Neural cell (in vitro differentiated cells): ENCODE results near the gene HOXC10. TPM values are rescaled to one million over a fixed set of nuclear protein-coding genes. Genes with fewer than 3 reads are reported as not detected.

Experiments used
- H2AFZ ChIP-seq: fragments of 200-600, 300-800 bp; sonication (generic), shearing (Covaris generic); 2 replicates; pipeline ENCODE4 v1.6.0; 2014; ENCODE audit warnings: low read depth, mild to moderate bottlenecking, antibody characterized with exemption, low read length, moderate library complexity
- H3F3A ChIP-seq: fragments of 200-600 bp; shearing (Covaris generic); 2 replicates; pipeline ENCODE4 v1.6.1; 2016; ENCODE audit warnings: mild to moderate bottlenecking, moderate library complexity, mixed read lengths, antibody characterized with exemption, low read length; ENCODE audit not compliant: insufficient read depth, poor library complexity, severe bottlenecking
- H3K27ac ChIP-seq: fragments of 200-600, 300-800 bp; sonication (generic), shearing (Covaris generic); 2 replicates; pipeline ENCODE4 v1.5.1; 2014; ENCODE audit warnings: mild to moderate bottlenecking, low read length, moderate library complexity
- H3K27me3 ChIP-seq: fragments of 300-800, 200-600 bp; sonication (generic), shearing (Covaris generic); 2 replicates; pipeline ENCODE4 v1.6.0; 2014; ENCODE audit warnings: mild to moderate bottlenecking, low read depth, low read length, moderate library complexity; ENCODE audit not compliant: insufficient read depth
- H3K36me3 ChIP-seq: fragments of 300-800, 200-600 bp; sonication (generic), shearing (Covaris generic); 2 replicates; pipeline ENCODE4 v1.5.1; 2014; ENCODE audit warnings: mild to moderate bottlenecking, antibody characterized with exemption, low read length, moderate library complexity; ENCODE audit not compliant: insufficient read depth
- H3K4me2 ChIP-seq: fragments of 300-800, 200-600 bp; sonication (generic), shearing (Covaris generic); 2 replicates; pipeline ENCODE4 v1.6.0; 2014; ENCODE audit warnings: mild to moderate bottlenecking, low read length
- H3K4me3 ChIP-seq: fragments of 300-800, 200-600 bp; sonication (generic), shearing (Covaris generic); 2 replicates; pipeline ENCODE4 v1.5.1; 2014; ENCODE audit warnings: mild to moderate bottlenecking, low read length, moderate library complexity
- H3K79me2 ChIP-seq: fragments of 200-600 bp; shearing (Covaris generic); replicated peaks from 2 replicates; pipeline ENCODE4 v1.6.0; 2014; ENCODE audit warnings: mild to moderate bottlenecking, low read length, moderate library complexity; ENCODE audit not compliant: insufficient read depth
- H3K9ac ChIP-seq: fragments of 300-800, 200-600 bp; sonication (generic), shearing (Covaris generic); 2 replicates; pipeline ENCODE4 v1.6.1; 2016; ENCODE audit warnings: mild to moderate bottlenecking, low read length, mixed read lengths
- H3K9me2 ChIP-seq: fragments of 200-600 bp; shearing (Covaris generic); 2 replicates; pipeline ENCODE4 v1.6.1; 2016; ENCODE audit warnings: mild to moderate bottlenecking, low read length, mixed read lengths; ENCODE audit not compliant: insufficient read depth
- H3K9me3 ChIP-seq: fragments of 200-600, 300-800 bp; sonication (generic), shearing (Covaris generic); 2 replicates; pipeline ENCODE4 v1.6.1; 2016; ENCODE audit warnings: mild to moderate bottlenecking, mixed run types, low read length, moderate library complexity, mixed read lengths
- H4K20me1 ChIP-seq: fragments of 200-600 bp; shearing (Covaris generic); 2 replicates; pipeline ENCODE4 v1.6.1; 2016; ENCODE audit warnings: mild to moderate bottlenecking, mixed run types; ENCODE audit not compliant: insufficient read depth
- EP300 ChIP-seq: fragments of 450-650 bp; conservative IDR thresholded peaks from 2 replicates; pipeline ENCODE4 v1.6.1; 2014; ENCODE audit warnings: antibody characterized with exemption, mild to moderate bottlenecking, moderate library complexity; ENCODE audit not compliant: poor library complexity, severe bottlenecking
- EZH2 ChIP-seq: fragments of 200-600, 300-800 bp; shearing (Covaris generic), sonication (generic); IDR thresholded peaks from 2 replicates; pipeline ENCODE4 v1.6.1; 2014; ENCODE audit warnings: antibody characterized with exemption, low read length, borderline replicate concordance, mild to moderate bottlenecking; ENCODE audit not compliant: insufficient read depth, poor library complexity, severe bottlenecking
- MXI1 ChIP-seq: fragments of 450-650 bp; conservative IDR thresholded peaks from 2 replicates; pipeline ENCODE4 v1.6.1; 2014; ENCODE audit warnings: antibody characterized with exemption, mild to moderate bottlenecking; ENCODE audit not compliant: poor library complexity, severe bottlenecking
- POLR2AphosphoS5 ChIP-seq: IDR thresholded peaks from 2 replicates; pipeline ENCODE4 v1.6.1; 2012
- RAD21 ChIP-seq: fragments of 450-650 bp; conservative IDR thresholded peaks from 2 replicates; pipeline ENCODE4 v1.6.1; 2014; ENCODE audit warnings: antibody characterized with exemption, mild to moderate bottlenecking, moderate library complexity
- SMC3 ChIP-seq: fragments of 450-650 bp; conservative IDR thresholded peaks from 2 replicates; pipeline ENCODE4 v1.6.1; 2014; ENCODE audit warnings: antibody characterized with exemption, mild to moderate bottlenecking, moderate library complexity; ENCODE audit not compliant: poor library complexity
- TAF1 ChIP-seq: IDR thresholded peaks from 2 replicates; pipeline ENCODE4 v1.6.1; 2012; ENCODE audit warnings: low read depth
- polyA plus RNA-seq: library from polyadenylated mRNA; depleted of rRNA; stranded (reverse); fragments of >200 nt; gene quantifications from 2 replicates; pipeline ENCODE4 v1.2.3, GENCODE V29; 2014
- TF ChIP-seq, protein P1 (sequence below): IDR thresholded peaks from 2 replicates; pipeline ENCODE4 v1.6.1; 2012; ENCODE audit warnings: borderline replicate concordance
- TF ChIP-seq, protein P2 (sequence below): fragments of 450-650 bp; IDR thresholded peaks from 2 replicates; pipeline ENCODE4 v1.5.1; 2014; ENCODE audit warnings: antibody characterized with exemption, mild to moderate bottlenecking, moderate library complexity; ENCODE audit not compliant: poor library complexity, severe bottlenecking

The HOXC10 gene
- polyA plus RNA-seq, 1 donor from 2014 or later = not detected

DNA sequence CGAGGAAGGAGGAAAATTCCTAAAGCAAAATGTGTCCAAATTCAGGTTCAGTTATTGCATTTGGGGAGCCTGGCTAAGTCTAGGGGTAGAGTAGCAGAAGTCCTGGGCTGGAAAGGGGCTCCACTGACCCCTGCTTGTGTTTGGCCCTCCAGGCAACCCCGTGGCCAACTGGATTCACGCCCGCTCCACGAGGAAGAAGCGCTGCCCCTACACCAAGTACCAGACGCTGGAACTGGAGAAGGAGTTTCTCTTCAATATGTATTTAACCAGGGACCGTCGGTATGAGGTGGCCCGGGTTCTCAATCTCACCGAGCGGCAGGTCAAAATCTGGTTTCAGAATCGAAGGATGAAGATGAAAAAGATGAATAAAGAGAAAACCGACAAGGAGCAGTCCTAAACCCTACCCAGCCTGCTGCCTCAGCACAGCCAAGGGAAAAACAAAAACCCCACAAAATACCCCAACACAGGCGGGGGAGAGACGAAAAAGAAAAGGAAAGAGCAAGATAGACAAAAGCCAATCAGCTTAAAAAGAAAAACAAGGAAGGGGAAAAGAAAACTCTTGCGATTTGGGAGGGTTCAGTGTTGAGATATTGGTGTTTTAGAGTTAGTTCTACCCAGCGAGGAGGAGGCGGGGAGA is 17.4 kb downstream of the HOXC10 start:
- Histone ChIP-seq H2AFZ (no peak overlapping the region), H3K9me3 (no peaks in the 10 kb centered on the region), H3K4me2 (no peak overlapping the region), H3K9me2 (no peaks in the 10 kb centered on the region), H3K79me2 (no peaks in the 10 kb centered on the region), H4K20me1 (no peaks in the 10 kb centered on the region), H3K27me3 (peaks cover 100% of the 10 kb centered on the region), H3K27ac (no peak overlapping the region), H3K36me3 (no peaks in the 10 kb centered on the region), H3K4me3 (no peak overlapping the region), H3K9ac (no peak overlapping the region), H3F3A (no peaks in the 10 kb centered on the region)
- TF ChIP-seq, protein P1, sequence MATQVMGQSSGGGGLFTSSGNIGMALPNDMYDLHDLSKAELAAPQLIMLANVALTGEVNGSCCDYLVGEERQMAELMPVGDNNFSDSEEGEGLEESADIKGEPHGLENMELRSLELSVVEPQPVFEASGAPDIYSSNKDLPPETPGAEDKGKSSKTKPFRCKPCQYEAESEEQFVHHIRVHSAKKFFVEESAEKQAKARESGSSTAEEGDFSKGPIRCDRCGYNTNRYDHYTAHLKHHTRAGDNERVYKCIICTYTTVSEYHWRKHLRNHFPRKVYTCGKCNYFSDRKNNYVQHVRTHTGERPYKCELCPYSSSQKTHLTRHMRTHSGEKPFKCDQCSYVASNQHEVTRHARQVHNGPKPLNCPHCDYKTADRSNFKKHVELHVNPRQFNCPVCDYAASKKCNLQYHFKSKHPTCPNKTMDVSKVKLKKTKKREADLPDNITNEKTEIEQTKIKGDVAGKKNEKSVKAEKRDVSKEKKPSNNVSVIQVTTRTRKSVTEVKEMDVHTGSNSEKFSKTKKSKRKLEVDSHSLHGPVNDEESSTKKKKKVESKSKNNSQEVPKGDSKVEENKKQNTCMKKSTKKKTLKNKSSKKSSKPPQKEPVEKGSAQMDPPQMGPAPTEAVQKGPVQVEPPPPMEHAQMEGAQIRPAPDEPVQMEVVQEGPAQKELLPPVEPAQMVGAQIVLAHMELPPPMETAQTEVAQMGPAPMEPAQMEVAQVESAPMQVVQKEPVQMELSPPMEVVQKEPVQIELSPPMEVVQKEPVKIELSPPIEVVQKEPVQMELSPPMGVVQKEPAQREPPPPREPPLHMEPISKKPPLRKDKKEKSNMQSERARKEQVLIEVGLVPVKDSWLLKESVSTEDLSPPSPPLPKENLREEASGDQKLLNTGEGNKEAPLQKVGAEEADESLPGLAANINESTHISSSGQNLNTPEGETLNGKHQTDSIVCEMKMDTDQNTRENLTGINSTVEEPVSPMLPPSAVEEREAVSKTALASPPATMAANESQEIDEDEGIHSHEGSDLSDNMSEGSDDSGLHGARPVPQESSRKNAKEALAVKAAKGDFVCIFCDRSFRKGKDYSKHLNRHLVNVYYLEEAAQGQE = no peak
- no peak for TF ChIP-seq RAD21

DNA sequence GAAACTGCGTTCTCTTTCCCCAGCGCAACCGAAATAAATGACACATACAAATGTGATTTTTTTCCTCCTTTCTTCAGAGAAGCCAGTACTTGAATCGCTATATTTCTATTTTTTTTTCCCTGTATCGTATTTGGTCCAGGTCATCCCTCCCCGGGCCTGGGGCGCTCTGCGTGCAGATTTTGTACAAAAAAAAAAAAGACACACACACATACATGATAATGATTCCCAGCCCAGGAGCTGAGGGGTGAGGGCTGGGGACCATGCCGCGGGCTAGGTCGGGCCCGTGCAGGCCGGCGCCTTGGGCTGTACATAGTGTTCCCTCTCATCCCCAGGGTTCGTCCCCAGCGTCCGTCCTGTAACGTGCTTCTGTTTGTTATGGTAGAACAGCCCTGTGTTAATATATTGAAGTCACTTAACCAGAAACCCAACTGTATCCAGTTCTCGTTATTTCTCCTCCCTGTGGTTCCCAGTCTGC is 18.0 kb downstream of the HOXC10 start:
- peaks cover 100% of the 10 kb centered on the region for H3K27me3 ChIP-seq
- H3K36me3 ChIP-seq = no peaks in the 10 kb centered on the region
- H3F3A ChIP-seq = no peaks in the 10 kb centered on the region
- H3K4me3 ChIP-seq = no peak overlapping the region
- H3K4me2 ChIP-seq = no peak overlapping the region
- H3K27ac ChIP-seq = no peak overlapping the region
- TF ChIP-seq EP300 (no peak), RAD21 (no peak)
- H2AFZ ChIP-seq = no peak overlapping the region
- no peak overlapping the region for H3K9ac ChIP-seq
- H3K9me2 ChIP-seq = no peaks in the 10 kb centered on the region
- H3K9me3 ChIP-seq = no peaks in the 10 kb centered on the region
- H3K79me2 ChIP-seq = no peaks in the 10 kb centered on the region
- H4K20me1 ChIP-seq = no peaks in the 10 kb centered on the region

DNA sequence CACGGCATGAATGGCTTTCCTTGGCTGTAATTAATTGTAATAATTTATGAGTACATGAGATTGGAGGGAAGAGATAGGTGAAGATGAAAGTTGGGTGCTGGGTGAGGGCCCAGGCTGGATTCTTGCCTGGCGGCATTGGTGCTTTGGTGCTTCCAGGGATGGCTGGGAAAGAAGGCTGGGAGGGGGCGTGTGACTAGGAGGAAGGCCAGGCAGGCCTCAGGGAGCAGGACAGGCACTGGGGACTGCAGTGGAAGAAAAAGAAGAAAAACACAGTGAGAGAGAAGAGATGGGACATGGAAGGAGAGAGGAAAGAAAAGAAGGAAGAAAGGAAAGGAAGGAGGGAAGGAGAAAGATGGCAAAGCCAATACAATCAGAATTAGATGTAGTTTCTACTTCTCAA is 18.7 kb downstream of the HOXC10 start:
- Histone ChIP-seq H3K27me3 (peaks cover 100% of the 10 kb centered on the region), H2AFZ (no peak overlapping the region), H3K79me2 (no peaks in the 10 kb centered on the region), H4K20me1 (no peaks in the 10 kb centered on the region), H3K9me2 (no peaks in the 10 kb centered on the region), H3F3A (no peaks in the 10 kb centered on the region), H3K4me3 (no peak overlapping the region), H3K36me3 (no peaks in the 10 kb centered on the region), H3K9me3 (no peaks in the 10 kb centered on the region), H3K4me2 (no peak overlapping the region), H3K27ac (no peak overlapping the region), H3K9ac (no peak overlapping the region)
- TF ChIP-seq MXI1 (no peak), SMC3 (no peak), RAD21 (no peak), EZH2 (no peak), TAF1 (no peak), EP300 (no peak), POLR2AphosphoS5 (no peak)
- TF ChIP-seq, protein P2, sequence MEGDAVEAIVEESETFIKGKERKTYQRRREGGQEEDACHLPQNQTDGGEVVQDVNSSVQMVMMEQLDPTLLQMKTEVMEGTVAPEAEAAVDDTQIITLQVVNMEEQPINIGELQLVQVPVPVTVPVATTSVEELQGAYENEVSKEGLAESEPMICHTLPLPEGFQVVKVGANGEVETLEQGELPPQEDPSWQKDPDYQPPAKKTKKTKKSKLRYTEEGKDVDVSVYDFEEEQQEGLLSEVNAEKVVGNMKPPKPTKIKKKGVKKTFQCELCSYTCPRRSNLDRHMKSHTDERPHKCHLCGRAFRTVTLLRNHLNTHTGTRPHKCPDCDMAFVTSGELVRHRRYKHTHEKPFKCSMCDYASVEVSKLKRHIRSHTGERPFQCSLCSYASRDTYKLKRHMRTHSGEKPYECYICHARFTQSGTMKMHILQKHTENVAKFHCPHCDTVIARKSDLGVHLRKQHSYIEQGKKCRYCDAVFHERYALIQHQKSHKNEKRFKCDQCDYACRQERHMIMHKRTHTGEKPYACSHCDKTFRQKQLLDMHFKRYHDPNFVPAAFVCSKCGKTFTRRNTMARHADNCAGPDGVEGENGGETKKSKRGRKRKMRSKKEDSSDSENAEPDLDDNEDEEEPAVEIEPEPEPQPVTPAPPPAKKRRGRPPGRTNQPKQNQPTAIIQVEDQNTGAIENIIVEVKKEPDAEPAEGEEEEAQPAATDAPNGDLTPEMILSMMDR = no peak
- TF ChIP-seq, protein P1 = no peak
